ENCODE data around the gene SCN7A.

The SCN7A gene

DNA sequence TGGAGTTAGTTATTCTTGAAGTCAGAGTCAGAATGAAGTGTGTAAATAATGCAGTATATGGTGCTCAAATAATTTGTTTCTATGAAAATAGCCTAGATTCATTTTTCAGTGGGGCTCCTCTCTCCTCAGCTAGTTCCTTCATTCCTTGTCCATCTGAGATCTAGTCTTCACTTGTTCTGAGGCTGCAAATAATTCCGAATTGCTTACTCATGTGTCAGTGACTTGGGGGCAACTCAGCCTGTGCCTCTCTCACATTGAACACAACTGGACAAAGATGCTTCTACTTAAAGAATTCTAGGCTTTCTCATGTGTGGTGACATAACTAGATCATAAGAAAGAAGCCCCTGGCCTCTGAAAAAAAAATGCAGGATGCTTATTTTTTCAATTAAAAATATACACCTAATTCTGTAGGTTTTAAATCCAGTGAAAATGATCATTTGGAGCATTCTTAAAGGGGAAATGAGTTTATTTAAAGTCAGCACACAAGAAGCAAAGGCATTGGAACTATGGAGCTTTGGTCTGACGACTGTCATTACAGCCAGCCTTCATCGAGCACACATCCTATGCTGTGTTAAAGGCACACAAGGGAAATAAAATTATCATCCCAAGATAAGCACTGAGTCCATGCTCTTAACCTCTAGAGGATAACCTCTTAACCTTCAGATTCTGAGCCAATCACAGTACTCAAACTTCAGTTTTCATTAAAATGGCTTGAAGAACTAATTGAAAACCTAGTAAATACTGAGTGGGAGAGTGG lies 24.8 kb upstream of the SCN7A start:
- TF ChIP-seq, protein P1, sequence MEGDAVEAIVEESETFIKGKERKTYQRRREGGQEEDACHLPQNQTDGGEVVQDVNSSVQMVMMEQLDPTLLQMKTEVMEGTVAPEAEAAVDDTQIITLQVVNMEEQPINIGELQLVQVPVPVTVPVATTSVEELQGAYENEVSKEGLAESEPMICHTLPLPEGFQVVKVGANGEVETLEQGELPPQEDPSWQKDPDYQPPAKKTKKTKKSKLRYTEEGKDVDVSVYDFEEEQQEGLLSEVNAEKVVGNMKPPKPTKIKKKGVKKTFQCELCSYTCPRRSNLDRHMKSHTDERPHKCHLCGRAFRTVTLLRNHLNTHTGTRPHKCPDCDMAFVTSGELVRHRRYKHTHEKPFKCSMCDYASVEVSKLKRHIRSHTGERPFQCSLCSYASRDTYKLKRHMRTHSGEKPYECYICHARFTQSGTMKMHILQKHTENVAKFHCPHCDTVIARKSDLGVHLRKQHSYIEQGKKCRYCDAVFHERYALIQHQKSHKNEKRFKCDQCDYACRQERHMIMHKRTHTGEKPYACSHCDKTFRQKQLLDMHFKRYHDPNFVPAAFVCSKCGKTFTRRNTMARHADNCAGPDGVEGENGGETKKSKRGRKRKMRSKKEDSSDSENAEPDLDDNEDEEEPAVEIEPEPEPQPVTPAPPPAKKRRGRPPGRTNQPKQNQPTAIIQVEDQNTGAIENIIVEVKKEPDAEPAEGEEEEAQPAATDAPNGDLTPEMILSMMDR (IDR thresholded peaks at IDR 0.05; ENCODE audit: control extremely low read depth, extremely low read depth, low read depth, missing control alignments), result no peak
- ChIA-PET CTCF (interaction anchor here (0.8 to 2.9 kb wide), 2 partner anchors 13 to 1599 kb away, joined by 3 to 7 read pairs; no protein-coding TSS in a partner anchor), POLR2A (no interaction called here)
- no peak for DNase-seq (ENCODE audit: extremely low spot score)

DNA sequence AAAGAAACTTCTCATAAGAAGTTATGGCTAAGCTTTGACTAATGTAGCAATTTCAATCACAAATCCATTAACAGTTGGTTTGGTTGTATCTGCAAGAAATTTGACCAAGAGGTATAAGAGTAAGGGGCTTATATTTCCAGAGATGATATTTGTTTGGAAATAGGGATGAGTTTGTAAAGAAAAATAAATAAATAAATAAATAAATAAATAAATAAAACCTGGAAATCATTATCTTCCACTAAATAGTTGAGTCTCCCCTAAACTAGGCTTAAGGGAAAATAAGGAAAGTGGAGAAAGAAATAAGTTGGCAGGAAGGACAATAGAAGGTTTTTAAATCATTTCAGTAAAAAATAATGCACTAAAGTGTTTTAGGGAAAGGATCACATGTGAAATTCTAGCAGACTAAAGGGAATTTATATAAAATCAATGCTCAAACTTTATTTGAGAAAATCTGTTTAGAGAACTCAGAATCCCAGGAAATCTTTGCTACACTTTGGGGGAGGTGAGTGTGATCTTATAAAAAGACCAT lies 23.5 kb upstream of the SCN7A start:
- TF ChIP-seq, protein P1 (IDR thresholded peaks at IDR 0.05; ENCODE audit: control extremely low read depth, extremely low read depth, low read depth, missing control alignments), result no peak
- DNase-seq (ENCODE audit: extremely low spot score), result no peak
- POLR2A ChIA-PET, result no interaction called here
- CTCF ChIA-PET, result interaction anchor here (2.9 kb wide), 1 partner anchor 14 kb away, joined by 7 read pairs; no protein-coding TSS in a partner anchor

DNA sequence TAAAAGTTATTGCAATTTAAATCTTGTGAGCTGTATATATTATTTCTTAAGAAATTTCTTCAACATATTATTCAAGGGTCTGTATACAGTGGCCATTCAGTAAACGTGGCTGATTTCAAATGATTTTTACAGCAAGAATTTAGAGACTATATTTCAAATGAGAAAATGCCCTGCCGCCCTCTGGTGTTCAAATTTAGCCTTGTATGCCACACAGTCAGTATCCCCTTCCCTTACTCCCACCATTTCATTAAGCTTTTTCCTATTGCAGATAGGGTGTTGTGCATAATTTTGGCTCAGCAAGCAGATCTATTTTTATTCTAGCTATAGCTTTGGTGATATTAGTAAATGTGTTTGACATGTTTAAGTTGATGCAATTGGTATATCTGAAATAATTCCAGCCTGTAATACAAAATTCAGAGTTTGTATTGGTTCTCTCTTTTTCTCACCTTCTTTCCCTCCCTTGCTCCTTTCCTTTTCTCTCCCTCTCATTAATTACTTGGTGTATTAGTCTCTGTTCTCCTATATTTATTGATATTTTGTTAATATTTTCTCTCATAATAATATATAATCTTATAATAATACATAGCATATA lies 22.8 kb upstream of the SCN7A start:
- ChIA-PET CTCF (interaction anchor here (1.0 to 2.9 kb wide), 2 partner anchors 15 to 23 kb away, joined by 3 to 7 read pairs; no protein-coding TSS in a partner anchor), POLR2A (no interaction called here)
- TF ChIP-seq, protein P1 (IDR thresholded peaks at IDR 0.05; ENCODE audit: control extremely low read depth, extremely low read depth, low read depth, missing control alignments), result peak; percentile 16
- no peak for DNase-seq (ENCODE audit: extremely low spot score)

DNA sequence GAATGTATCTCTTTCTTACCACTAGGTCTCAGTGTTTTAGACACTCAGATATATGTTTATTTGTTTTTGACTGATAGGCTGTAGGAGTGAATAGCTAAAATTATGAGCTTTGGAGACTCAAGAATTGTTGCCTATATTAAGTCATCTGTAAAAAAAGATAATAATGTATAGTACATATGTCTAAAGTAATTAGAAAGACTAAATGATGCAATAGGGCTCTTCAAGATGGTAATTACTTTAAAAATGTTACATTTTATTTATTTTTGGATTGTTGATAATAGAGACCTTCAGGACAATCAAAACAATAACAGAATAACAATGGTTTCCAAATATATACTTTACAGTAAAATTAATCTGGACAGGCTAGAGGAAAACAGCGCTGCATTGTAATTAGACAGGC lies 19.9 kb upstream of the SCN7A start:
- ChIA-PET POLR2A (no interaction called here), CTCF (interaction anchor here (1.7 kb wide), 1 partner anchor 1606 kb away, joined by 4 read pairs; no protein-coding TSS in a partner anchor)
- no peak for DNase-seq (ENCODE audit: extremely low spot score)
- TF ChIP-seq, protein P1 (IDR thresholded peaks at IDR 0.05; ENCODE audit: control extremely low read depth, extremely low read depth, low read depth, missing control alignments), result no peak

DNA sequence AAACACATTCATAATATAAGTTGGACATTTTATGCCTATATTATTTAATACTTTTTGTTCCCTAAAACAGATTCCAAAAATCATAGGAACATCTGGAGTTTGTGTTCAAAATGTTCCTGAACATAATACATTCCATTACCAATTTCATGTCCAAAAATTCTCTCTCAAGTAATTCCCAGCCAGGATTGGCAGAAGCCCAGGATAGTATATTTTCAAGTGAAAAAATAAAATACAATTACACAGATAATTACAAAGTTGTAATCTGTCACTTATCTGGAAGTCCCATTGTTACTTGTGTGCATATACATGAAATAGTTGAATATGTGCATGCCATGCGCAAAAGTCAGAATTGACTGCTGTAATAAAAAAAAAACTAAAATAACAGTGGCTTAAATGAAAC lies 5.2 kb upstream of the SCN7A start:
- ChIA-PET POLR2A (no interaction called here), CTCF (no interaction called here)
- no peak for DNase-seq (ENCODE audit: extremely low spot score)
- TF ChIP-seq, protein P1 (IDR thresholded peaks at IDR 0.05; ENCODE audit: control extremely low read depth, extremely low read depth, low read depth, missing control alignments), result no peak

DNA sequence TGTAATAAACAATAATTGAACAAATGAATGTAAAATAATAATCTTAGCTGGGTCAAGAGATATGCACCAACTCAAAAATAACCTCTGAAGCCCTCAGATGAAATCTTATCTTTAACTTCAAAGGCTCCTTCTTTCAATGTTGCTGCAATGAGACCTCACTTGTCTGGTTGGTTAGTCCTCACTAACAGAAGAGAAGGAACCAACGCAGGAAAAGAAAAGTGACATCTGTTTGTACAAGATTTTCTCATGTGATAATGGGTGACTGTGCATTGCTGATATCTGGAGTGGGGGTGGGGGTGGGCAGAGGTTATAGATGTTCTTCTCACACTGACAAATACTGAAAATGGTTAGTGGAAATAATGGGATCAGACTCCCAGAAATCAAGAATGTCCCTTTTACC lies 2.6 kb downstream of the SCN7A start:
- DNase-seq (ENCODE audit: extremely low spot score), result no peak
- ChIA-PET POLR2A (no interaction called here), CTCF (no interaction called here)
- TF ChIP-seq, protein P1 (IDR thresholded peaks at IDR 0.05; ENCODE audit: control extremely low read depth, extremely low read depth, low read depth, missing control alignments), result no peak

Data from GM10248 (cell line).